NCI-H2196 (cell line): ENCODE results near the gene FARP2.
"Not testable (repeated sequence)": the region's sequence is repeated elsewhere in the genome, so short reads cannot be mapped to it uniquely, and the experiment has no call there.

ENCODE experiments used
- DNase-seq: peaks from one replicate; lab custom pipeline; 2025; ENCODE audit not compliant: unreplicated experiment; lab: John Stamatoyannopoulos, UW

Gene FARP2

DNA sequence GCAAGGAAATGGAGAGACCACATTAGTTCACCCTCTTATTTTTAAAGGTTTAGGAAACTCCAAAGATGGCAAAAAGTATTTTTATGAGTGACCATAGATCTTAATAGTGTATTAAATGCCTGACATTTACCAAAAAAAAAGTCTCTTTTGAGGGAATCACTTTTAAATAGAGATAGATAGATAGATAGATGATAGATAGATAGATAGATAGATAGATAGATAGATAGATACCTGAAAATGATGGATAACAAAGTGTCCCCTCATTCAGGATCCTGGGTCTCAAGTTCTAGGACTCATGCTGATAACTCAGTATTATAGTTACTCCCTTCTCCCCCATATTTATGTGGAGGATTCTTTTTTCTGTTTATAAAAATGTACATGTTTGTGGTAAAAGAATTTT is 52.8 kb downstream of the FARP2 start:
- DNase-seq = no peak

DNA sequence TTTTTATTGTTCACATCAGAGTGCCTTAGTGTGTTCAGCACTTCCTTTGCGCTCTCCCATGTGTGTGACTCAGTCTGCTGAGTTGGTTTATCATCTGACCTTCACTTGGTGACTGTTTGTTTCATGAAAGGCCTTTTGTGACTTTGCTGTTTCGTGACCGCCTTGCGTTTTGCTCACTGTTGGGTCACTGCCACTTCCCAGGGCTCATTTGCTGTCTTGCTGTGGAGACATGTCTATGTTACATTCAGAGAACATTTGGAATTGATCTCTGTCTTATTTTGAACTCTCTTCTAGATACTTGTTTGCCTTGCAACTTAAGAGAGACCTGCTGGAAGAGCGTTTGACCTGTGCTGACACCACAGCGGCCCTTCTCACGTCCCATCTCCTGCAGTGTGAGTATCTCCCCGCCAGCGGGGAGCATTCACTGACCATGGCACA is 54.7 kb downstream of the FARP2 start:
- no peak for DNase-seq

DNA sequence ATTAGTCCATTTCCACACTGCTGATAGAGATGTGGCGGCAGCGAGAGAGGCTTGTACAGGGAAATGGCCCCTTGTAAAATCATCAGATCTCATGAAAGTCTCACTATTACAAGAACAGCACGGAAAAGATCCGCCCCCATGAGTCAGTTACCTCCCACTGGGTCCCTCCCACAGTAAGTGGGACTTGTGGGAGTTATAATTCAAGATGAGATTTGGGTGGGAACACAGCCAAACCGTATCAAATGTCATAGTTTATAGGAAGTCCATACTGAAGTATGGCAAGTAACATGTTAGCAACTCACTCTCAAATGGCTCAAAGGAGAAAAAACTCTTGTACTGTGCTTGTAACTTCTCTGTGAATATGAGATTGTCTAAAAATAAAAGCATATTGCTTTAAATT is 56.1 kb downstream of the FARP2 start:
- DNase-seq = peak; percentile 36

GRCh38 chr2:241413501-241413900 is 57.4 kb downstream of the FARP2 start:
- not testable (repeated sequence) for DNase-seq

- DNase-seq = no peak
Measured at GRCh38 chr2:241413929-241414580, 58.0 kb downstream of the FARP2 start.

DNA sequence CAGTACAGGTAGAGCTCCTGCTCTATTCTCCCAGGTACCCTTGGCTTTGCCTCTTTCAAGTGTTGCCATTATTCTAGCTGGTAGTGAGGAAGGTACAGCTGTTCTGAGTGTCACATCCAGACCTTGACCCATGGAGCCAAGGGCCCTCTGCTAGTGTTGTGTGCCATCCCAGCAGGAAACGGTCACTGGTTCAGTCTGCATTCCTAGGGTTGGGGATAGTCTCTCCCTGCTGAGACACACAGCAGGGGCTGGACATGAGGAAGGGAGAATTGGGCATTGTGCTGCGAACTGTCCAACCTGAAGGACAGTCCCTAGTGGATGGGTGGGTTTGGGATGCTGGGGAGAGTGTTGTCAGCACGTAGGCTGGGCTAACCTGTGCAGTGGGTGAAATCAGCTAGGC is 59.1 kb downstream of the FARP2 start:
- no peak for DNase-seq

DNA sequence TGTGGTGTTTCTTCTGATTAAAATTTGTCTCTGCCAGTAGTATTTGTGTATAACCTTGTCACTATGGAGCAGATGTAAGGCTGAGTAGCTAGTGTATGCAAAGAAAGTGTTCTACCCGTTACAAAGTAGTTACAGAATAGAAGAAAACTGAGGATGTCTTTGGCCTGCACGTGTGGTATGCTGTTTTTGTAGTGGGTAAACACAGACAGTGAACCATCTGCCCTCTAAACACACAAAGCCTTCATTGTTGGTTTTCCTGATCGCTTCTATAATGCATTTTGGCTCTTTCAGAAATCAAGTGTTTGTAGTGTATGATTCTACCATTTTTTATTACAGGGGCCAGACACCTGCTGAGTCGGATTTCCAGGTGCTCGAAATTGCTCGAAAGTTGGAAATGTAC is 61.5 kb downstream of the FARP2 start:
- peak; percentile 83 for DNase-seq

GRCh38 chr2:241421330-241421729 is 65.2 kb downstream of the FARP2 start:
- no peak for DNase-seq

- DNase-seq = not testable (repeated sequence)
Measured at GRCh38 chr2:241421942-241422341, 65.9 kb downstream of the FARP2 start.

DNA sequence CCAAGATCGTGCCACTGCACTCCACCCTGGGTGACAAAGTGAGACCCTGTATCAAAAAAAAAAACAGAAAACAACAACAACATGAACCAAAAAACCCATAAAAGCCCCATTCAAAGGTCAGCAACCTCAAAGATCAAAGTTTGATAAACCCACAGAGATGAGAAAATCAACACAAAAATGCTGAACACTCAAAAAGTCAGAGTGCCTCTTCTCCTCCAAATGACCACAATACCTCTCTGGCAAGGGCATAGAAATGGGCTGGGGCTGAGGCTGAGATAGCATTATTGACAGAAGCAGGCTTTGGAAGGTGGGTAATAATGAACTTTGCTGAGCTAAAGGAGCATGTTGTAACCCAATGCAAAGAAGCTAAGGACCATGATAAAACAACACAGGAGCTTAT is 66.3 kb downstream of the FARP2 start:
- no peak for DNase-seq

- not testable (repeated sequence) for DNase-seq
Measured at GRCh38 chr2:241423489-241423888, 67.4 kb downstream of the FARP2 start.

DNA sequence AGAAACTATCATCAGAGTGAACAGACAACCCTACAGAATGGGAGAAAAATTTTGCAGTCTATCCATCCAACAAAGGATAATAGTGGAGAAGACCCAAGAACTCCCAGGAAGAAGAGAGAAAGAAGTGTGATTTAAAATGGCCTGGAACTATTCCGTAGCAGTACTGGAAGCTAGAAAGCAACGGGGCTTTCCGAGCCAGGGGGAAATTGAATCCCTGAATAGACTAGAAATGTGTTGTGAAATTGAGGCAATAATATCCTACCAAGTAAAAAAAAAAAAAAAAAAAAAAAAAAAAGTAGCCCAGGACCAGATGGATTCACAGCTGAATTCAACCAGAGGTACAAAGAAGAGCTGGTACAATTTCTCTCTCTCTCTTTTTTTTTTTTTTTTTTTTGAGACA is 69.3 kb downstream of the FARP2 start:
- DNase-seq = no peak

DNA sequence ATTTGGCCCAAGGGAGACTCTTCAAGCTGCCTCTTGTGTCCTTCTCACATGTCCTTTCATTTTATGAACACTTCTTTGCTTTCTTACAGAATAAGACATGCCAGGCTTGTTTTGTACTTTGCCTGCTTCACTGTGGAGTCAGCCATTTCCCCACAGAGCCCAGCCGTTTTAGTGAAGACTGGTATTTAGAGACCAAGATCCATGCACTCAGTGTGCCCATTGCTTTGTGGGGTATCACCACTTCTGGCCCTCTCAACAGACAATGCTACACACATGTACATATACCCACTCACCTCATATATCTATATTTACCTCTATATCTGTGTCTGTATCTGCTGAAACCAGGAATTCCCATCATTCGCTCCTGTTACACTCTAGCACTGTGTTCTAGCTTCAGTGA is 74.1 kb downstream of the FARP2 start:
- DNase-seq = no peak

GRCh38 chr2:241432824-241433448 is 76.9 kb downstream of the FARP2 start:
- DNase-seq = peak; percentile 48

DNA sequence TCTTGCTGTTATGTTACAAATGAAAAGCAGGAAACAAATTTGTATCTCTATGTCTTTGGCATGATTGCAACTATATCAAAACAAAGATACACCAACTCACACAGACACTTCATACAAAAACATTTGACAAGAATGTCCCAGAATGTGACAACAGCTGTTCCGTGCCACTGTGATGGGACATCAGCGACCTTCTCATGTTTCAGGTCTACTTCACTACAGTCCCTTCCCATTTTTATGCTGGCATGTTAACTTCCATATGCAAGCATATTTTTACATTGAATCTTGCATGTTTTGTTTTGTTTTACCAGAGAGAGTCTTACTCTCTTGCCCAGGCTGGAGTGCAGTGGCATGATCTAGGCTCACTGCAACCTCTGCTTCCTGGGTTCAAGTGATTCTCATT is 81.1 kb downstream of the FARP2 start:
- no peak for DNase-seq

GRCh38 chr2:241441492-241441891 is 85.4 kb downstream of the FARP2 start:
- no peak for DNase-seq

DNA sequence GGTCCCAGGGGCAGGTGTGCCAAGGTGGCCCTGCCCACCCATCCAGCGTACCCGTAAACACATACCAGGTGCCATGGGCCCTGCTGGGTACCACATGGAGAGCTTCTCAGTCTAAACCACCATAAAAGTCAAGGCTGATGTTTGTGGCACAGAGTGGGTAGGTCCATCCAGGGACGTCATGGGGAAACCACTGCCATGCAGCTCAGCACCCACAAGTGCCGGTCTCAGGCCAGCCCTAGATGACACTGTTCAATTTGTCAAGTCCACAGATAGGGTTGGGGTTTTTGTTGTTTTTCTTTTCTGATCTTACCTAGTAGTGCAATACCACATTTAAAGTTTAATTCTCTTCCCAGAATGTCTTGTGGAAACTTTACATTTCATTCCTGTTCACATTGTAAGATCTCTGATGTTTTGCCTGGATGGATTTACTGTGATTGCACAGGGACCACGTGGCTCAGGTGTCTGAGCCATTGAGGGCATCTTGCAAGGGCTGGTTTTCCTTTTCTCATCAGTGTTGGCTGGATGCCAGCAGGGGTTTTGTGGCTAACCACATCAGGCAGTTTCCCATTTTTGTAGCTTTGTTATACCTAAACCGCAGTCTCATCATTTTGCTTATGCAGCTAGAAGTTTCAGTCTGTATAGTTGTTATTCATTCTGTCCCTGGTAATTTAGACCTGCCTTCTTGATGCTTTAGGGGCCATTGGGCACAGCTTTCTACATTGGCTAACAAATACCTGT is 87.6 kb downstream of the FARP2 start:
- peak; percentile 30 for DNase-seq

DNA sequence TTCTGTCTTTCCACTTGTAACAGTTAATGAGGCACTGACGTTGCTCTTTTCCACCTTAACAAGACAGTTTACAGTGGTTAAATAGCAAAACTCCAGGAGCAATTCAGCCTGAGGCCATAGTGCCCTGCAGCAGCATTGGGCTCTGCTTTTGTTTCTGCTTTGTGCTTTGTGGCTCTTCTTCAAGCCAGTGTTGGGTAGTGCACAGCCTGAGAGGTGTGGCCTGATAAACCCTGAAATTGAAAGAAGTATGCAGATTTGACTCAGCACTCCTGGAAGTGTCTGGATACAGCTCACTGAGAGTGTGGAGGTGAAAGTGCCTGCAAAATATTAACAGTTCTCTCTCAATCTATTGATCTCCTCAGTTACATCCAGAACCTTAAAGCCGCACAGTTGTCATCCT is 89.3 kb downstream of the FARP2 start:
- DNase-seq = no peak

GRCh38 chr2:241450092-241450491 is 94.0 kb downstream of the FARP2 start:
- not testable (repeated sequence) for DNase-seq

GRCh38 chr2:241451840-241452506 is 95.9 kb downstream of the FARP2 start:
- DNase-seq = no peak

- DNase-seq = not testable (repeated sequence)
Measured at GRCh38 chr2:241453919-241454318, 97.8 kb downstream of the FARP2 start.
